Psoas muscle (tissue), 8 donors: ENCODE data around the gene ADRA2C. TPM values are rescaled to one million over a fixed set of nuclear protein-coding genes. Genes with fewer than 3 reads are reported as not detected.

Source experiments
- ATAC-seq, 4 donors: fragments of 200-7000 bp; cut with Tn5 transposase; one replicate each; pipeline ENCODE4 v1.9.1; 2020; ENCODE audit warnings: moderate library complexity in 3 of 4, mild to moderate bottlenecking in 2 of 4
- DNase-seq, 2 donors: peaks; one replicate each; pipeline ENCODE4 v3.0.0-alpha.2; 2020
- H3K27ac ChIP-seq: fragments of 200-600 bp; one replicate; pipeline ENCODE4 v1.8.0; 2022
- H3K27me3 ChIP-seq, 3 donors: fragments of 200-600 bp in 1 of 3; one replicate each; pipeline versions ENCODE4 v1.6.1 to v1.8.0; 2013 to 2022; ENCODE audit warnings: low read length in 2 of 3, mild to moderate bottlenecking in 2 of 3, moderate library complexity in 1 of 3; ENCODE audit not compliant: insufficient read depth in 3 of 3
- H3K36me3 ChIP-seq, 2 donors: fragments of 200-600 bp in 1 of 2; one replicate each; pipeline versions ENCODE4 v1.6.1 to v1.8.0; 2013 to 2022; ENCODE audit warnings: low read depth in 1 of 2, mild to moderate bottlenecking in 1 of 2, moderate library complexity in 1 of 2; ENCODE audit not compliant: insufficient read depth in 1 of 2
- H3K4me1 ChIP-seq: fragments of 200-600 bp; one replicate; pipeline ENCODE4 v1.8.0; 2022
- H3K4me3 ChIP-seq: fragments of 200-600 bp; one replicate; pipeline ENCODE4 v1.8.0; 2022; ENCODE audit warnings: mild to moderate bottlenecking
- H3K9me3 ChIP-seq: fragments of 200-600 bp; one replicate; pipeline ENCODE4 v1.8.0; 2022
- WGBS, 3 donors: extraction: QIAGEN DNeasy Blood & Tissue Kit; methylation state at CpG; one replicate each; pipeline versions ENCODE4 v1.1.6 to v1.1.7; 2013; 5-methylcytosine and 5-hydroxymethylcytosine counted together
- intact Hi-C, 2 donors: fragments of 100-400 bp; cut with DNase I; formaldehyde crosslinking; loops; one replicate each; pipeline versions ENCODE4 v1.11.0 to v1.14.2; 2022
- polyA plus RNA-seq, 3 donors: library from polyadenylated mRNA; stranded (reverse); fragments of 200-250 nt; gene quantifications; one replicate each; pipeline ENCODE4 v1.2.3, GENCODE V29; 2013
- total RNA-seq, 4 donors: library from RNA; stranded (reverse); fragmentation: NEBNext Ultra II Directional in 2 of 4; extraction: Animal tissue kit (Norgen Biotek cat#: 25700) in 2 of 4; gene quantifications; one replicate each; pipeline versions ENCODE4 v1.2.1 to v1.2.4, GENCODE V29; 2021 to 2023
- TF ChIP-seq, protein P1 (sequence below): fragments of 200-600 bp; IDR thresholded peaks from one replicate; pipeline ENCODE4 v1.8.0; 2022; ENCODE audit warnings: antibody characterized with exemption
- donor health status: healthy with polysubstance abuse.
- donor health status: DM: no; HTN: no; CAD: no; lungs with moderate emphysema.
- donor health status: Bipolar disorder and iron deficiency.
- donor health status: healthy.
- donor health status: DM: yes; HTN: yes; CAD: no.
- donor health status: DM: no; HTN: no; CAD: no.
- donor health status: DM: no; HTN: no; CAD: no.
- donor health status: DM: yes; HTN: yes; CAD: no.

Gene ADRA2C
- total and polyA plus RNA-seq, 7 donors, result 1.8 to 5.0 (median 3.8) TPM

DNA sequence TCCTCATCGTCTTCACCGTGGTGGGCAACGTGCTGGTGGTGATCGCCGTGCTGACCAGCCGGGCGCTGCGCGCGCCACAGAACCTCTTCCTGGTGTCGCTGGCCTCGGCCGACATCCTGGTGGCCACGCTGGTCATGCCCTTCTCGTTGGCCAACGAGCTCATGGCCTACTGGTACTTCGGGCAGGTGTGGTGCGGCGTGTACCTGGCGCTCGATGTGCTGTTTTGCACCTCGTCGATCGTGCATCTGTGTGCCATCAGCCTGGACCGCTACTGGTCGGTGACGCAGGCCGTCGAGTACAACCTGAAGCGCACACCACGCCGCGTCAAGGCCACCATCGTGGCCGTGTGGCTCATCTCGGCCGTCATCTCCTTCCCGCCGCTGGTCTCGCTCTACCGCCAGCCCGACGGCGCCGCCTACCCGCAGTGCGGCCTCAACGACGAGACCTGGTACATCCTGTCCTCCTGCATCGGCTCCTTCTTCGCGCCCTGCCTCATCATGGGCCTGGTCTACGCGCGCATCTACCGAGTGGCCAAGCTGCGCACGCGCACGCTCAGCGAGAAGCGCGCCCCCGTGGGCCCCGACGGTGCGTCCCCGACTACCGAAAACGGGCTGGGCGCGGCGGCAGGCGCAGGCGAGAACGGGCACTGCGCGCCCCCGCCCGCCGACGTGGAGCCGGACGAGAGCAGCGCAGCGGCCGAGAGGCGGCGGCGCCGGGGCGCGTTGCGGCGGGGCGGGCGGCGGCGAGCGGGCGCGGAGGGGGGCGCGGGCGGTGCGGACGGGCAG is 792 bp downstream of the ADRA2C start:
- H3K27ac ChIP-seq, result no peak overlapping the region
- 5 to 7% (median 6%) methylated on average over 82 to 107 of the region's 107 CpGs for WGBS, 3 donors
- intact Hi-C loops, result loop anchor here (10.0 kb wide), 2 partner anchors 118 to 178 kb away; no protein-coding TSS in a partner anchor
- no peaks in the 10 kb centered on the region for H3K36me3 ChIP-seq
- peak overlapping the region; percentile 52 for H3K4me3 ChIP-seq
- H3K4me1 ChIP-seq, result no peaks in the 10 kb centered on the region
- no peaks in the 10 kb centered on the region for H3K9me3 ChIP-seq
- TF ChIP-seq, protein P1, sequence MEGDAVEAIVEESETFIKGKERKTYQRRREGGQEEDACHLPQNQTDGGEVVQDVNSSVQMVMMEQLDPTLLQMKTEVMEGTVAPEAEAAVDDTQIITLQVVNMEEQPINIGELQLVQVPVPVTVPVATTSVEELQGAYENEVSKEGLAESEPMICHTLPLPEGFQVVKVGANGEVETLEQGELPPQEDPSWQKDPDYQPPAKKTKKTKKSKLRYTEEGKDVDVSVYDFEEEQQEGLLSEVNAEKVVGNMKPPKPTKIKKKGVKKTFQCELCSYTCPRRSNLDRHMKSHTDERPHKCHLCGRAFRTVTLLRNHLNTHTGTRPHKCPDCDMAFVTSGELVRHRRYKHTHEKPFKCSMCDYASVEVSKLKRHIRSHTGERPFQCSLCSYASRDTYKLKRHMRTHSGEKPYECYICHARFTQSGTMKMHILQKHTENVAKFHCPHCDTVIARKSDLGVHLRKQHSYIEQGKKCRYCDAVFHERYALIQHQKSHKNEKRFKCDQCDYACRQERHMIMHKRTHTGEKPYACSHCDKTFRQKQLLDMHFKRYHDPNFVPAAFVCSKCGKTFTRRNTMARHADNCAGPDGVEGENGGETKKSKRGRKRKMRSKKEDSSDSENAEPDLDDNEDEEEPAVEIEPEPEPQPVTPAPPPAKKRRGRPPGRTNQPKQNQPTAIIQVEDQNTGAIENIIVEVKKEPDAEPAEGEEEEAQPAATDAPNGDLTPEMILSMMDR, result no peak
- ATAC-seq (no peak), DNase-seq (no peak)
- H3K27me3 ChIP-seq, result peaks cover 0 to 70% (median 20%) of the 10 kb centered on the region in 3 donors

DNA sequence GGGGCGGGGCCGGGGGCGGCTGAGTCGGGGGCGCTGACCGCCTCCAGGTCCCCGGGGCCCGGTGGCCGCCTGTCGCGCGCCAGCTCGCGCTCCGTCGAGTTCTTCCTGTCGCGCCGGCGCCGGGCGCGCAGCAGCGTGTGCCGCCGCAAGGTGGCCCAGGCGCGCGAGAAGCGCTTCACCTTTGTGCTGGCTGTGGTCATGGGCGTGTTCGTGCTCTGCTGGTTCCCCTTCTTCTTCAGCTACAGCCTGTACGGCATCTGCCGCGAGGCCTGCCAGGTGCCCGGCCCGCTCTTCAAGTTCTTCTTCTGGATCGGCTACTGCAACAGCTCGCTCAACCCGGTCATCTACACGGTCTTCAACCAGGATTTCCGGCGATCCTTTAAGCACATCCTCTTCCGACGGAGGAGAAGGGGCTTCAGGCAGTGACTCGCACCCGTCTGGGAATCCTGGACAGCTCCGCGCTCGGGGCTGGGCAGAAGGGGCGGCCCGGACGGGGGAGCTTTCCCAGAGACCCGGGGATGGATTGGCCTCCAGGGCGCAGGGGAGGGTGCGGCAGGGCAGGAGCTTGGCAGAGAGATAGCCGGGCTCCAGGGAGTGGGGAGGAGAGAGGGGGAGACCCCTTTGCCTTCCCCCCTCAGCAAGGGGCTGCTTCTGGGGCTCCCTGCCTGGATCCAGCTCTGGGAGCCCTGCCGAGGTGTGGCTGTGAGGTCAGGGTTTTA is 1.5 kb downstream of the ADRA2C start:
- 13 to 21% (median 21%) methylated on average over 39 to 55 of the region's 58 CpGs for WGBS, 3 donors
- Histone ChIP-seq H3K9me3 (no peaks in the 10 kb centered on the region), H3K27ac (no peak overlapping the region), H3K36me3 (no peaks in the 10 kb centered on the region), H3K4me1 (no peaks in the 10 kb centered on the region), H3K4me3 (no peak overlapping the region), H3K27me3 (peaks cover 0 to 77% (median 26%) of the 10 kb centered on the region in 3 donors)
- ATAC-seq (no peak), DNase-seq (no peak)
- TF ChIP-seq, protein P1, result no peak
- intact Hi-C loops, result loop anchor here (10.0 kb wide), 2 partner anchors 117 to 177 kb away; no protein-coding TSS in a partner anchor

DNA sequence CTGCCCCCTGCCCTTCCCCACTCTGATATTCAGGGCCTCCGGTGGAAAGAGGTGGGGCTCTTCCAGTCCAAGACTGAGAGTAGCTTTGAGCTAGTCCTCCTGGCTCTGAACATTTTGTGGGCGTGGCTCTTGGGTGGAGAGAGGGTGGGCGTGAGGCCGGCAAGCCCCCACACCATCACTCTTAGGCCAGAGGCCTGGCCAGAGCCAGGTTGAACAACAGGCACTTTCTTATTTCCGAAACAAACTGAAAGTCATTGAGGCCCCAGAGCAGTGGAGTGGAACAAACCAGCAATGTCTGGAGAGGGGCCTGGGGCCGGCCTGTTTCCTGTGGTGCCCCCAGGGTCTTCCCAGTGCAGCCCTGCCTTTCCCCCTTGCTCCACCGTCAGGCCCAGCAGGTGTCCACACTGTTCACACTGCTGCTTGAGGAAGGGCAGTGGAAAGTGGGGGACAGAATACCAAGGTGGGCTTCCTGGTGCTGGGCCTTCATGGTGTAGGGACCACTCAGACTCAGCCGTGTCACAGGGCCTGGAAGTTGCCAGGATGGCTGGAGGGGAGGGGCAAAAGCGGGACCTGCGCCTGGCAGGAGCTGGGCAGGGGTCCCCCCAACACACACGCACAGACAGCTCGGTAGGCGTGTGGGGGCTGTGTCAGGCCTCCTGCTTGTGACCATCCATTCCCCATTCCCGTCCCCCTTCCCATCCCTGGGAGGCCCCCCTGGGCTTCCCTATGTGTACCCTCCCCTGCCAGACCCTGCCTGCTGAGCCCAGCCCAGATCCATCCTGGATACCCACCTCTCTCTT is 2.9 kb downstream of the ADRA2C start:
- ATAC-seq (no peak), DNase-seq (peak in 1 of 2 donors; percentile 33)
- WGBS, 3 donors, result 66 to 74% (median 73%) methylated on average over 13 to 14 of the region's 14 CpGs
- Histone ChIP-seq H3K4me3 (no peak overlapping the region), H3K27ac (no peak overlapping the region), H3K27me3 (peaks cover 0 to 83% (median 34%) of the 10 kb centered on the region in 3 donors), H3K4me1 (no peaks in the 10 kb centered on the region), H3K9me3 (no peaks in the 10 kb centered on the region), H3K36me3 (no peaks in the 10 kb centered on the region)
- TF ChIP-seq, protein P1, result no peak
- intact Hi-C loops, result loop anchor here (10.0 kb wide), 2 partner anchors 116 to 176 kb away; no protein-coding TSS in a partner anchor

DNA sequence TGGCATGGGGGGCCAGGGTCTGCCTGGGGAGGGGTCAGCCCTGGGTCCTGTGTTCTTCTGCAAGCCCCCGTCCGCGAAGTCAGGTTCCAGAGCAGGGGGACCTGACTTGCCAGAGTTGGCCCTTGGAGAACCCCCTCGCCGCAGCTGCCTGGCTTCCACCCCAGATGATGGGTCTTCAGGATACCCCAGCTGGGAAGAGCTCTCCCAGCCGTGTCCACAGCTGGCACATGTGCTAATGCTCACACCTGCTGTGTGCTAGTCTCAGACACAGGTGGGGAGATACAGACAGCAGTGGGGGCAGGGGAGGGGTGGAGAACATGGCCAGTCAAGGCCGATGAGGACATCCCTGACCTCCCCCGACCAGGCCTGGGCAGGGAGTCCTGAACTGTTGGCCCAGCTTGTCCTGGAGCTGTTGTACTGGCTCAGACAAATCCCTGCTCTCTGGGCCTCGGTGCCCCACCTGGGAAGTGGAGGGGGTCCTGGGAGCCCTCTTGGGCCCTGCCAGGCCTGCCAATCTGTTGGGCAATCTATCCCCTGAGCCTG is 3.5 kb downstream of the ADRA2C start:
- H3K4me3 ChIP-seq, result no peak overlapping the region
- H3K36me3 ChIP-seq, result no peaks in the 10 kb centered on the region
- intact Hi-C loops, result loop anchor here (10.0 kb wide), 2 partner anchors 115 to 175 kb away; no protein-coding TSS in a partner anchor
- peaks cover 0 to 83% (median 35%) of the 10 kb centered on the region in 3 donors for H3K27me3 ChIP-seq
- no peak overlapping the region for H3K27ac ChIP-seq
- TF ChIP-seq, protein P1, result no peak
- DNase-seq (peak in 1 of 2 donors; percentile 42), ATAC-seq (no peak)
- WGBS, 3 donors, result 60 to 66% (median 61%) methylated on average over 9 of the region's 9 CpGs
- H3K4me1 ChIP-seq, result no peaks in the 10 kb centered on the region
- no peaks in the 10 kb centered on the region for H3K9me3 ChIP-seq
